ES-I3 (cell line): Measurements from ENCODE around the gene PAM16.

ENCODE experiments used
- H3K36me3 ChIP-seq: 2 replicates; pipeline ENCODE4 v1.6.1; 2013; ENCODE audit warnings: mild to moderate bottlenecking, low read length, control low read depth, moderate library complexity; ENCODE audit not compliant: insufficient read depth
- H3K4me1 ChIP-seq: 2 replicates; pipeline ENCODE4 v1.6.1; 2013; ENCODE audit warnings: mild to moderate bottlenecking, control low read depth, low read length; ENCODE audit not compliant: insufficient read depth
- H3K9ac ChIP-seq: 2 replicates; pipeline ENCODE4 v1.6.1; 2013; ENCODE audit warnings: low read depth, mild to moderate bottlenecking, low read length, moderate library complexity
- H3K9me3 ChIP-seq: 2 replicates; pipeline ENCODE4 v1.6.1; 2013; ENCODE audit warnings: mild to moderate bottlenecking, low read length, moderate library complexity; ENCODE audit not compliant: control insufficient read depth, insufficient read depth

The PAM16 gene

DNA sequence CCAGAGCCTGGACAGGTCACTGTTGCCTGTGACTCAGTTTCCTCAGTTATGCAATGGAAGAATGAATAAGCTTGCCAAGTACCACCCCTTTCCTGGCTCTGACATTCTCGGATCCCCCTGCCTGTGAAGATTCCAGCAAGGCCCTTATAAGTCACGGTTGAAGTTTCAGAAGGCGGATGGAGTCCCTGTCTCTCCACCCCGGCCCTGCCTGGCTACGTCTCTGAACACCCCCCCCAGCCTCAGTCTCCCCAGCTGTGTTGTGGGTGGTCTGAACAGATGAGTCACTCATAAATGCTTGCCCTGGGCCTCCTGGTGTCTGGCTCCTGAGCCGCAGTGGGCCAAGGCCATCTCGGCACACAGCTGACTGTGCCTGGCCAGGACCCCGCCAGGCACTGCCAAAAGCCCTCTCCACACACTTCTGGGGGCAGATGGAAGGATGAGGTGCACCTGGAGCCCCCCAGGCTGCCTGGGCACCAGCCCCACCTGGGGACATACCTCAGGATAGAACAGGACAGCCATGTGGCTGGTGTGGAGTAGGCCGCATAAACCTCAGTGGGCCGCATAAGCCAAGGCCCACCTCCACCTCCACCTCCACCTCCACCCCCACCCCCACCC, 35.9 kb upstream of the PAM16 start:
- Histone ChIP-seq H3K36me3 (no peaks in the 10 kb centered on the region), H3K9ac (no peak overlapping the region), H3K4me1 (peaks cover 35% of the 10 kb centered on the region), H3K9me3 (no peaks in the 10 kb centered on the region)

DNA sequence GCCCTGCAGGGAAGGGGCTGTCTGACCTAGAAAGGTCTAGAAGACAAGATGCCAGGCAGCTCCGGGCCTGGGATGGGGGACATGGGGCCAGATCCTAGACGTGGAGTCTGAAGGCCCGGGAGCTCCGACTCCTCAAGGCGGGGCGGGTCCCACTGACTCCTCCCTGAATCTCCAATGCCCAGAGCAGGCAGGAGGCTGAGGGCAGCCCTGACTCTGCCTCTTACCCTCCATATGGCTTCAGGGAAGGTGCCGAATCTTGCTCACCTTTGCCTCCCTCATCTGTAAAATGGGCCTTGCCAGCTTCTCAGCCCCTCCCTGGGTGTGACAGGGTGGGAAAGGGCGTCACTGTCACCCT, 35.3 kb upstream of the PAM16 start:
- Histone ChIP-seq H3K9ac (no peak overlapping the region), H3K4me1 (peaks cover 28% of the 10 kb centered on the region), H3K9me3 (no peaks in the 10 kb centered on the region), H3K36me3 (no peaks in the 10 kb centered on the region)

DNA sequence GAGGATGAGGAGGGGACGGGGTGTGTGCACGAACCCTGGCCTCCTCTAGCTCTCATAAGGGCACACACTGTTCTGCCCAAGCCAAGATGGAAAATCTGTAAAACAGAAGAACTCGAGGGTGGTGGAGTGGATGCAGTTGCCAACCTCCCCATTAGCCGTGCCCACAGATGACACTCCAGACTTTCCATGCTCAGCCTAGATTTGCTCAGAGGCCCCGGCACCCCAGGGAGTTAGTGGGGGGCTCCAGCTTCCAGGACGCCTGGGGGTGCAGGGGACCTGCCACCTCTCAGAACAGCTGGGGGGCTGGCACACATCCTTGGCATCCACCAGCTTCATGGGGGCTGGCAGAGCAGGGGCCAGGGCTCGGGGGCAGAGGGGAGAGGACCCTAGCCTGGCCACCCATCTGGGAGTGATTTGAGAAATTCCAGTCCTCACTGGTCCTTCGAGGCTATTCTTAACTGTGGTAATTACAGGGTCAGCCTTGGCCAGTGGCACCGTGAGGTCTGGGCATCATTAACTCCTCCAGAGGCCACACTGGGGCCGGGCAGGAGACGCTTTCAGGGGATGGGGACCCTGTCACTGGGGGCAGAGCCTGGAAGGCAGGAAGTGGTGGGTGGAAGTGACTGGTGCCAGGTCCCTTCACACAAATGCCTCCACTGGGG, 34.8 kb upstream of the PAM16 start:
- no peak overlapping the region for H3K9ac ChIP-seq
- H3K9me3 ChIP-seq = no peaks in the 10 kb centered on the region
- peaks cover 25% of the 10 kb centered on the region for H3K4me1 ChIP-seq
- no peaks in the 10 kb centered on the region for H3K36me3 ChIP-seq

DNA sequence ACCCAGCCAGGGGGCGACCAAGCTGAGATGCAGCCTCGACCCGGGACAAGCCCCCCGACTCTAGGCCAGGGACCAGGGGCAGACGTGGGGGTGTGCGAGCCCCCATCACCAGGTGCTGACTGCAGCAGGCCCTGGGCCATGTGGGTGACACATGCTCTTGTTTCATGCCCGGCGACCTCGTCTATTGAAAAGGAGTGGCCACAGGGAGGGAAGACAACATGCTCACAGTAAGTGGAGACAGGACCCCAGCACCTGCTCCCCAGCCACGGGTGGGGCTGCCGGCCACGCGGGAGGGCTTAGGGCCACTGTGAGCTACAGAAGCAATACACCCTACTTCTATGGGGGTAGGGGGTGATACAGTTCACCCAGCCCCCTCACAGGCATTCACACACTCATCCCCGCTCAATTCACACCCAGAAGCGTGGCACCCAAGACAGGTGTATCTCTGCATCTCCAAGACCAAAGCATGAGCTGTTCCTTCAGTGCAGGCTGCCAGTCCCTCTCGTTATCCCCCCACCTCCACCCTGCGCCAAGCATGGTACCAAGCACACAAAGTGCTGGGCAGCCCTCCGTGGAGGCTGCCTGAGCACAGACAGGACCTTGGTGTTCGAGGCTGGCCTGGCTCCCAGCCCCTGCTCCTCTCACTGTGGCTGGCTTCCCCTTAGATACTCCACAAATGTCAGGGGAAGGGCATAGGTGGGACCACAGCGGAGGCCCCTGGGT, 34.1 kb upstream of the PAM16 start:
- H3K4me1 ChIP-seq = peaks cover 24% of the 10 kb centered on the region
- no peak overlapping the region for H3K9ac ChIP-seq
- H3K9me3 ChIP-seq = no peaks in the 10 kb centered on the region
- H3K36me3 ChIP-seq = no peaks in the 10 kb centered on the region

DNA sequence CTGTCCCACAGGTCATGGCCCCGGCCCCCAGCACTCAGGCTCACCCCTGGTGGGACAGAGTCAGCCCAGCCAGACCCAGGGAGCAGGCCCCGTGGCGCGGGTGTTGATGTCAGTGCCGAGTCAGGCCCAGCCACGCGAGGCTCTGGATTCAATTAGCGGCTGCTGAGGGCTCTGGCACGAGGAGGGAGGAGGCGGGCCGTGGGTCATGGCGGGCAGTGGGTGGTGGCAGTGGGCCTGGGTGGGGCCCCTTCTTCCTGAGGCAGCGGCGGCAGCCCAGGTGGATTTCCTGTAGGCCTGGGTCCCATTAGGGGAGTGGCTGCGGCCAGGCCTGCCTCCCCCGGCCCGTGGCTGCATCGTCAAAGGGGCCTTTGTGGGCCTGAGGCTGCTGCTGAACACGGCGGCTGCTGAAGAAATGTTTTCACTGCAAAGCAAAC, 33.4 kb upstream of the PAM16 start:
- Histone ChIP-seq H3K4me1 (peaks cover 18% of the 10 kb centered on the region), H3K9ac (no peak overlapping the region), H3K36me3 (no peaks in the 10 kb centered on the region)

DNA sequence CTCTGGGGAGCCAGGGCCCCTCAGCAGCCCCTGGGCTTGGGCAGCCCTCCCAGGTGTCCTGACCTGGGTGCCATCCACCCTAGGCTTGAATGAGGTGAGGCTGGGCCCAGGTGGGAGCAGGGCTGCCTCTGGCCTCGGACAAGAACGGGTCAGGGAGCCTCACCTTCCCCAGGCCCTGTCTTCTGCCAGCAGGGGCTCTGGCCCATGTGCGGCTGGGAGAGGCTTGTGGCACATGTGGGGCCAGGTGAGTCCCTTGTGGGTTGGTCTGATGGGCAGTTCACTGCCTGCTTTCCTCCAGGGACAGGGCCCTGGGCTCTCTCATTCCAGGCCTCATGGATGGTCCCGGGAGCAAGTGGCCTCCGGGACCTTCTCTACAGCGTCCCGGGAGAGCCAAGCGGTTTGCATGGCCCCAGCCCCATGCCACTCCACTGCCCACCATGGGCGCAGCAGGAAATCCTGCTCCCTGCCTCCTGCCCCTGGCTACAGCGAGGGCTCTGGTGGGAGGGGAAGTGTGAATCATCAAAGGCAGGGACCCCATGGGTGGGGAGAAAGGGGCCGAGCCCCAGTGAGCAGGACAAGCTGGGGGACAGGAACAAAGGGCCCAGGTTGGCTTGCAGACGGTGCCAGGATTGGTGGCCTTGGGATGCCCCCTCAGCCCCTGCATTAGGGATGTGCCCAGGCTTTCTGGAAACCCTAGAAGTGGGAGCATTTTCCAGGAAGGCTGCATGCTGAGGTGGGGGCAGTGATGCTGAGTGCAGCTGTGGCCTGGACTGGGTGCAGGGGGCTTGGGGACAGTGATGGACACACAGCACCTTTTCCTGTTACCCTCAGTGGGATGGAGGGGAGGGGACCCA, 32.7 kb upstream of the PAM16 start:
- Histone ChIP-seq H3K4me1 (peaks cover 13% of the 10 kb centered on the region), H3K9me3 (no peaks in the 10 kb centered on the region), H3K9ac (no peak overlapping the region), H3K36me3 (no peaks in the 10 kb centered on the region)

More for the DNA sequence above, 33.4 kb upstream of the PAM16 start:
- H3K9me3 ChIP-seq = no peaks in the 10 kb centered on the region

DNA sequence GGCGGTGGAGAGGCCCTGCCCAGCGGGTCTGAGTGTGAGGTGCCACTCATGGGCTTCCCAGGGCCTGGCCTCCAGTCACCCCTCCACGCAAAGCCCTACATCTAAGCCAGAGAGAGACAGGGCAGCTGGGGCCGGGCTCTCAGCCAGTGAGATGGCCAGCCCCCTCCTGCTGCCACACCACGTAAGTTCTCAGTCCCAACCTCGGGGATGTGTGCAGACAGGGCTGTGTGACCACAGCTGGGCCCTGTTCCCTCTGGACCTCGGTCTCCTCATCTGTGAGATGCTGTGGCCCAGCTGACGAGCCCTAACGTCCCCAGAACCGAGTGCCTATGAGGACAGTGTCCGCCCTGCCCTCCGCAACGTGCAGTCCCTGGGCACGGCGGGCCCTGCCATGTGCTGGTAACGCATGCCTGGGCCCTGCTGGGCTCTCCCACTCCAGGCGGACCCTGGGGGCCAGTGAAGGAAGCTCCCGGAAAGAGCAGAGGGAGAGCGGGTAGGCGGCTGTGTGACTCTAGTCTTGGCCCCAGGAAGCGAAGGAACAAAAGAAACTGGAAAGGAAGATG, 31.8 kb upstream of the PAM16 start:
- Histone ChIP-seq H3K36me3 (no peaks in the 10 kb centered on the region; the same call in 1 of the 2 replicates), H3K4me1 (peaks cover 14% of the 10 kb centered on the region; the same call in 1 of the 2 replicates), H3K9me3 (no peaks in the 10 kb centered on the region), H3K9ac (no peak overlapping the region)

DNA sequence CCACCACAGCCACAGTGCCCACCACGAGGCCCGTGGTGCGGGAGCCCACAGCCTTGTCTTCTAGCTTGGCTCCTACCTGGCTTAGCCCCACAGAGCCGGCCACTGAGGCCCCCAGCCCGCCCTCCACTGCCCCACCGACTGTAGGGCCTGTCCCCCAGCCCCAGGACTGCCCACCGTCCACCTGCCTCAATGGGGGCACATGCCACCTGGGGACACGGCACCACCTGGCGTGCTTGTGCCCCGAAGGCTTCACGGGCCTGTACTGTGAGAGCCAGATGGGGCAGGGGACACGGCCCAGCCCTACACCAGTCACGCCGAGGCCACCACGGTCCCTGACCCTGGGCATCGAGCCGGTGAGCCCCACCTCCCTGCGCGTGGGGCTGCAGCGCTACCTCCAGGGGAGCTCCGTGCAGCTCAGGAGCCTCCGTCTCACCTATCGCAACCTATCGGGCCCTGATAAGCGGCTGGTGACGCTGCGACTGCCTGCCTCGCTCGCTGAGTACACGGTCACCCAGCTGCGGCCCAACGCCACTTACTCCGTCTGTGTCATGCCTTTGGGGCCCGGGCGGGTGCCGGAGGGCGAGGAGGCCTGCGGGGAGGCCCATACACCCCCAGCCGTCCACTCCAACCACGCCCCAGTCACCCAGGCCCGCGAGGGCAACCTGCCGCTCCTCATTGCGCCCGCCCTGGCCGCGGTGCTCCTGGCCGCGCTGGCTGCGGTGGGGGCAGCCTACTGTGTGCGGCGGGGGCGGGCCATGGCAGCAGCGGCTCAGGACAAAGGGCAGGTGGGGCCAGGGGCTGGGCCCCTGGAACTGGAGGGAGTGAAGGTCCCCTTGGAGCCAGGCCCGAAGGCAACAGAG, 31.0 kb upstream of the PAM16 start:
- Histone ChIP-seq H3K36me3 (no peaks in the 10 kb centered on the region; the same call in 1 of the 2 replicates), H3K9ac (no peak overlapping the region), H3K9me3 (no peaks in the 10 kb centered on the region), H3K4me1 (peaks cover 19% of the 10 kb centered on the region; the same call in 1 of the 2 replicates)

DNA sequence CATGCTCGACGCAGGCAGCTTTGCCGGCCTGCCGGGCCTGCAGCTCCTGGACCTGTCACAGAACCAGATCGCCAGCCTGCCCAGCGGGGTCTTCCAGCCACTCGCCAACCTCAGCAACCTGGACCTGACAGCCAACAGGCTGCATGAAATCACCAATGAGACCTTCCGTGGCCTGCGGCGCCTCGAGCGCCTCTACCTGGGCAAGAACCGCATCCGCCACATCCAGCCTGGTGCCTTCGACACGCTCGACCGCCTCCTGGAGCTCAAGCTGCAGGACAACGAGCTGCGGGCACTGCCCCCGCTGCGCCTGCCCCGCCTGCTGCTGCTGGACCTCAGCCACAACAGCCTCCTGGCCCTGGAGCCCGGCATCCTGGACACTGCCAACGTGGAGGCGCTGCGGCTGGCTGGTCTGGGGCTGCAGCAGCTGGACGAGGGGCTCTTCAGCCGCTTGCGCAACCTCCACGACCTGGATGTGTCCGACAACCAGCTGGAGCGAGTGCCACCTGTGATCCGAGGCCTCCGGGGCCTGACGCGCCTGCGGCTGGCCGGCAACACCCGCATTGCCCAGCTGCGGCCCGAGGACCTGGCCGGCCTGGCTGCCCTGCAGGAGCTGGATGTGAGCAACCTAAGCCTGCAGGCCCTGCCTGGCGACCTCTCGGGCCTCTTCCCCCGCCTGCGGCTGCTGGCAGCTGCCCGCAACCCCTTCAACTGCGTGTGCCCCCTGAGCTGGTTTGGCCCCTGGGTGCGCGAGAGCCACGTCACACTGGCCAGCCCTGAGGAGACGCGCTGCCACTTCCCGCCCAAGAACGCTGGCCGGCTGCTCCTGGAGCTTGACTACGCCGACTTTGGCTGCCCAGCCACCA, 30.2 kb upstream of the PAM16 start:
- no peaks in the 10 kb centered on the region; the same call in 1 of the 2 replicates for H3K36me3 ChIP-seq
- H3K9me3 ChIP-seq = no peaks in the 10 kb centered on the region
- no peak overlapping the region for H3K9ac ChIP-seq
- H3K4me1 ChIP-seq = peaks cover 22% of the 10 kb centered on the region; the same call in 1 of the 2 replicates

DNA sequence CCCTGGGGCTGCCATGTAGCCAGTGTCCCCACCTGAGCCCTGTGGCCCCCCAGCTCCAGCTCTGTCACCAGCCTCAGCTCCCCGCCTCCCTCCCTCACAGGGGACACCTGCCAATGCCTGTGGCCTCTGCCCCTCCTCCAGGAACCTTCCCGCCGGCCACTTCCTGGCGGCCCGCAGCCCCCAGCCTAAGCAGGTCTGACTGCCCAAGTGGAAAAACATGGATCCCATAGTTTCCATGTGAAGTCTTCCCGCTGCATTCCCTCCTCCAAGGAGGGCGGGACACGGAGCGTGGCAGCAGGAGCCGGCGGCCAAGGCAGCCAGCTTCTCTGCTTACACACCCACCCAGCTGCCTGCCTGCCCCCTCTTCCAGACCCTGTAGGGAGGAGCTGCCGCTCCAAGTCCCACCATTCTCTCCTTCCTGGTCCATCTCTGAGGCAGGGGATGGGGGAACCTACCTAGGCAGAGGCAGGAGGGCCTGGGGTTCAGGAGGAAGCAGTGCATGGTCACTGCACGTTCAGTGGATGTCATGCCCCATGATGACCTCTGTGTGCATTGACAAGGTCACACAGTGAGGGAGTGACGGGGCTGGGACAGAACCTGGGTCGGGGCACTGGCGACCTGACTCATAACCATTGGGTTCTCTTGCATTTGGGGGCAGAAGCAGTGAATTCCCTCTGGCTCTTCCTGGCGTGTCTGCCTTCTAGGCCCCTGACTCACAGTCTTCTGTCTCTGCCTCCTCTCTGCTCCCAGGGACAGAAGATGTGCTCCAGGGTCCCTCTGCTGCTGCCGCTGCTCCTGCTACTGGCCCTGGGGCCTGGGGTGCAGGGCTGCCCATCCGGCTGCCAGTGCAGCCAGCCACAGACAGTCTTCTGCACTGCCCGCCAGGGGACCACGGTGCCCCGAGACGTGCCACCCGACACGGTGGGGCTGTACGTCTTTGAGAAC, 29.3 kb upstream of the PAM16 start:
- Histone ChIP-seq H3K9me3 (no peaks in the 10 kb centered on the region), H3K9ac (no peak overlapping the region), H3K36me3 (no peaks in the 10 kb centered on the region; the same call in 1 of the 2 replicates), H3K4me1 (peaks cover 22% of the 10 kb centered on the region; the same call in 1 of the 2 replicates)

DNA sequence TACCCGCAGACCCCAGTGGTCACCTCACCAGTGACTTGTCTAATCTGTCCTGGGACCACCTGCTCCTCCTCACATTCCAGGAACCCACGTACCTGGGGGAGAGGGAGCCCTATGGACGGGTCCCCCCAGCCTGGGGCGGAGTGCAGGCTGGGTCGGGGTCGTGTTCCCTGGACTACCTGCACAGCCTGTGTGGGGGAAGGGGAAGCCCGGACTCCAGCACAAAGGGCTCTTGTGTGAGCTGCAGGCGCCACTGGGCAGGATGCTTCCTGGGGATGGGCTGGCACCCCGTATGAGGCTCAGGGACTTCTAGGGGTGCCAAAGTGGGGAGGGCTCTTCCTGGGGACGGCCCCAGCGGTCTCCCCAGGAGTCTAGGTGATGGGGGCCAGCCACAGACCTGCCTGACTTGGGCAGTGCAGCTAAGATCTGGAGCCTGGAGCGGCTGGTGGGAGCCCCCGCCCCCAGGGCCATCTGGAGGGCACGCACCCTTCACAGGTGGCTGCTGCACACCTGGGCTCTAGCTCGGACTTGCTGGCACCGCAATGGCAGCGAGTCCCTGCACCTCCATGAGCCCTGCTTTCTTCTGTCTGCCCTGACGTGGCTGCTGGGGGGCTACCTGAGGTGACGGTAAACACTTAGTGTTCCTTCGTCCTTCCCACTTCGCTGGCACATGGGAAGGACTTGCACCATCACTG, 28.0 kb upstream of the PAM16 start:
- Histone ChIP-seq H3K36me3 (no peaks in the 10 kb centered on the region; the same call in 1 of the 2 replicates), H3K9ac (no peak overlapping the region), H3K9me3 (no peaks in the 10 kb centered on the region), H3K4me1 (peaks cover 34% of the 10 kb centered on the region; the same call in 1 of the 2 replicates)
